ENCODE data around the gene SCAMP5. TPM values are rescaled to one million over a fixed set of nuclear protein-coding genes. Genes with fewer than 3 reads are reported as not detected.

Gene SCAMP5
- polyA plus RNA-seq, 1 donor (not counting 4 experiments of a cell fraction or from before 2014, with no cell fraction given) = 1.9 TPM

DNA sequence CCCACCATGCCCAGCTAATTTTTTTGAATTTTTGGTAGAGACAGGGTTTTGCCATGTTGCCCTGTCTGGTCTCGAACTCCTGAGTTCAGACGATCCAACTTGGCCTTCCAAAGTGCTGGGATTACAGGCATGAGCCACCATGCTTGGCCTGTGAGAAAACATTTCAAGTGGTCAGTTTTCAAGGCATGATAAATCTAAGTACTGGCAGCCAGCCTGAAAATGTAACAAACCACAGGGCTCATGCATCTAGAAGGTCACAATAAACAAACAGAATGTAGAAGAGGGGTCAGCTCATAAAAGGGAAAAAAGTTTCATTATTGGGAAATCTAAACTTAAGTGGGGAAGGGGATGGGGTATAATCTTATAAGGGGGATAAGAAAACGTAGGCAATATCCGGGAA lies 68.0 kb downstream of the SCAMP5 start:
- no peaks in the 10 kb centered on the region for H3K9me3 ChIP-seq (ENCODE audit: control insufficient read depth, low read depth, low read length)
- no peak overlapping the region for H3K9ac ChIP-seq (ENCODE audit: control insufficient read depth, extremely low read depth, insufficient read depth, low read length)
- no peaks in the 10 kb centered on the region for H3K36me3 ChIP-seq (ENCODE audit: control insufficient read depth in 2 of 2, extremely low read depth in 1 of 2, insufficient read depth in 2 of 2, low read length in 2 of 2)
- no peaks in the 10 kb centered on the region for H3K27me3 ChIP-seq (ENCODE audit: control insufficient read depth, extremely low read depth, insufficient read depth, low read length)
- FAIRE-seq (no peak), DNase-seq (ENCODE audit: low read depth, low spot score) (no peak)
- H3K4me2 ChIP-seq (ENCODE audit: control insufficient read depth, extremely low read depth, insufficient read depth, low read depth, low read length) = no peak overlapping the region
- no peak overlapping the region for H3K4me3 ChIP-seq (ENCODE audit: control insufficient read depth in 2 of 3, extremely low read depth in 1 of 3, insufficient read depth in 2 of 3, low read depth in 1 of 3, low read length in 3 of 3)
- no peak overlapping the region for H3K27ac ChIP-seq (ENCODE audit: control insufficient read depth, insufficient read depth, low read length)
- no peaks in the 10 kb centered on the region for H4K20me1 ChIP-seq (ENCODE audit: control insufficient read depth, extremely low read depth, insufficient read depth, low read length)
- dilution Hi-C loops (cut with MboI; ENCODE audit: extremely low pct_ligation_motif_present, low sequenced_read_pairs) = no loop called here
- H3K4me1 ChIP-seq (ENCODE audit: control insufficient read depth, extremely low read depth, insufficient read depth, low read length) = peaks cover 25% of the 10 kb centered on the region
- H3K79me2 ChIP-seq (ENCODE audit: control insufficient read depth, insufficient read depth, low read length) = no peaks in the 10 kb centered on the region
- no peak for TF ChIP-seq EZH2 (IDR thresholded peaks at IDR 0.05; ENCODE audit: low read length)
- TF ChIP-seq, protein P1, sequence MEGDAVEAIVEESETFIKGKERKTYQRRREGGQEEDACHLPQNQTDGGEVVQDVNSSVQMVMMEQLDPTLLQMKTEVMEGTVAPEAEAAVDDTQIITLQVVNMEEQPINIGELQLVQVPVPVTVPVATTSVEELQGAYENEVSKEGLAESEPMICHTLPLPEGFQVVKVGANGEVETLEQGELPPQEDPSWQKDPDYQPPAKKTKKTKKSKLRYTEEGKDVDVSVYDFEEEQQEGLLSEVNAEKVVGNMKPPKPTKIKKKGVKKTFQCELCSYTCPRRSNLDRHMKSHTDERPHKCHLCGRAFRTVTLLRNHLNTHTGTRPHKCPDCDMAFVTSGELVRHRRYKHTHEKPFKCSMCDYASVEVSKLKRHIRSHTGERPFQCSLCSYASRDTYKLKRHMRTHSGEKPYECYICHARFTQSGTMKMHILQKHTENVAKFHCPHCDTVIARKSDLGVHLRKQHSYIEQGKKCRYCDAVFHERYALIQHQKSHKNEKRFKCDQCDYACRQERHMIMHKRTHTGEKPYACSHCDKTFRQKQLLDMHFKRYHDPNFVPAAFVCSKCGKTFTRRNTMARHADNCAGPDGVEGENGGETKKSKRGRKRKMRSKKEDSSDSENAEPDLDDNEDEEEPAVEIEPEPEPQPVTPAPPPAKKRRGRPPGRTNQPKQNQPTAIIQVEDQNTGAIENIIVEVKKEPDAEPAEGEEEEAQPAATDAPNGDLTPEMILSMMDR (optimal IDR thresholded peaks at IDR 0.05 in 1 of 3, IDR thresholded peaks at IDR 0.05 in 1 of 3, conservative IDR thresholded peaks at IDR 0.05 in 1 of 3; ENCODE audit: extremely low read depth in 1 of 3, insufficient read depth in 2 of 3, low read length in 3 of 3) = no peak
- no peaks in the 10 kb centered on the region for H3K9me1 ChIP-seq (ENCODE audit: control insufficient read depth, extremely low read depth, insufficient read depth, low read length)
- no peak overlapping the region for H2AFZ ChIP-seq (ENCODE audit: control insufficient read depth, low read length)

DNA sequence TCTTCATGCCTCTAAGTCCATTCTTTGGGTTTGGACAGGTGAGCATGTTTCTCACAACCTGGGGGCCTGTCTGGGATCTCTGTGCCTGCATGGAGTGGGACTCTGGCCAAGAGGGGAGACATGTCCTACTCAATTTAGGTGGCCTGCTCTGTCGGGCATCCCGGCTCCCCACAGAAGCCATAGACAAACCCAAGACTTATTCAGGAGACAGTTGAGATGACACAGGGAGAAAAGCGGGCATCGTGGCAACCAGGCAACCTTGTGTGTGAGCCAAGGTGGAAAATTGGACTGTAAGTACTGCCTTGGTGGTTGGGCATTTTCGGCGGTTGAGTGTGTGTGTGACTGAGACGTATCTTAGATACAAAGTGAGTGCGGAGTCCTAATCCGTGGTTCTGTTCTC lies 68.5 kb downstream of the SCAMP5 start:
- Histone ChIP-seq H3K27me3 (ENCODE audit: control insufficient read depth, extremely low read depth, insufficient read depth, low read length) (no peaks in the 10 kb centered on the region), H3K4me2 (ENCODE audit: control insufficient read depth, extremely low read depth, insufficient read depth, low read depth, low read length) (no peak overlapping the region), H2AFZ (ENCODE audit: control insufficient read depth, low read length) (no peak overlapping the region), H3K4me1 (ENCODE audit: control insufficient read depth, extremely low read depth, insufficient read depth, low read length) (peaks cover 22% of the 10 kb centered on the region), H4K20me1 (ENCODE audit: control insufficient read depth, extremely low read depth, insufficient read depth, low read length) (no peaks in the 10 kb centered on the region), H3K9me1 (ENCODE audit: control insufficient read depth, extremely low read depth, insufficient read depth, low read length) (no peaks in the 10 kb centered on the region), H3K36me3 (ENCODE audit: control insufficient read depth in 2 of 2, extremely low read depth in 1 of 2, insufficient read depth in 2 of 2, low read length in 2 of 2) (no peaks in the 10 kb centered on the region), H3K79me2 (ENCODE audit: control insufficient read depth, insufficient read depth, low read length) (no peaks in the 10 kb centered on the region), H3K9me3 (ENCODE audit: control insufficient read depth, low read depth, low read length) (no peaks in the 10 kb centered on the region), H3K27ac (ENCODE audit: control insufficient read depth, insufficient read depth, low read length) (no peak overlapping the region), H3K4me3 (ENCODE audit: control insufficient read depth in 2 of 3, extremely low read depth in 1 of 3, insufficient read depth in 2 of 3, low read depth in 1 of 3, low read length in 3 of 3) (no peak overlapping the region), H3K9ac (ENCODE audit: control insufficient read depth, extremely low read depth, insufficient read depth, low read length) (no peak overlapping the region)
- DNase-seq (ENCODE audit: low read depth, low spot score) (no peak), FAIRE-seq (no peak)
- TF ChIP-seq EZH2 (IDR thresholded peaks at IDR 0.05; ENCODE audit: low read length) = no peak
- TF ChIP-seq, protein P1 (optimal IDR thresholded peaks at IDR 0.05 in 1 of 3, IDR thresholded peaks at IDR 0.05 in 1 of 3, conservative IDR thresholded peaks at IDR 0.05 in 1 of 3; ENCODE audit: extremely low read depth in 1 of 3, insufficient read depth in 2 of 3, low read length in 3 of 3) = no peak
- dilution Hi-C loops (cut with MboI; ENCODE audit: extremely low pct_ligation_motif_present, low sequenced_read_pairs) = no loop called here

Data from keratinocyte (primary cell).